HG03565 (cell line): ENCODE measurements around the gene KIRREL3.

Experiments
- ATAC-seq: cut with Tn5 transposase; IDR thresholded peaks from one replicate; pipeline ENCODE4 v1.9.1; 2021; ENCODE audit warnings: mild to moderate bottlenecking, moderate library complexity; ENCODE audit not compliant: unreplicated experiment

Gene KIRREL3

GRCh38 chr11:126611438-126611837, 389.1 kb downstream of the KIRREL3 start:
- no peak for ATAC-seq

GRCh38 chr11:126608658-126609057, 391.9 kb downstream of the KIRREL3 start:
- ATAC-seq, result no peak

- ATAC-seq, result no peak
Observed at GRCh38 chr11:126607776-126608541, 392.6 kb downstream of the KIRREL3 start.

- no peak for ATAC-seq
Observed at GRCh38 chr11:126607374-126607773, 393.2 kb downstream of the KIRREL3 start.

GRCh38 chr11:126606484-126606883, 394.1 kb downstream of the KIRREL3 start:
- ATAC-seq, result no peak

GRCh38 chr11:126604461-126604860, 396.1 kb downstream of the KIRREL3 start:
- no peak for ATAC-seq

- no peak for ATAC-seq
Observed at GRCh38 chr11:126603486-126603885, 397.1 kb downstream of the KIRREL3 start.

- ATAC-seq, result no peak
Observed at GRCh38 chr11:126602993-126603392, 397.6 kb downstream of the KIRREL3 start.

GRCh38 chr11:126602349-126602940, 398.1 kb downstream of the KIRREL3 start:
- no peak for ATAC-seq

- ATAC-seq, result no peak
Observed at GRCh38 chr11:126601550-126602215, 398.9 kb downstream of the KIRREL3 start.

GRCh38 chr11:126601136-126601535, 399.4 kb downstream of the KIRREL3 start:
- no peak for ATAC-seq

GRCh38 chr11:126599217-126599897, 401.2 kb downstream of the KIRREL3 start:
- no peak for ATAC-seq

GRCh38 chr11:126598344-126599216, 402.0 kb downstream of the KIRREL3 start:
- ATAC-seq, result no peak

- no peak for ATAC-seq
Observed at GRCh38 chr11:126597041-126597440, 403.5 kb downstream of the KIRREL3 start.

- ATAC-seq, result no peak
Observed at GRCh38 chr11:126596474-126596873, 404.1 kb downstream of the KIRREL3 start.

- ATAC-seq, result no peak
Observed at GRCh38 chr11:126595560-126595959, 405.0 kb downstream of the KIRREL3 start.

- no peak for ATAC-seq
Observed at GRCh38 chr11:126594921-126595367, 405.6 kb downstream of the KIRREL3 start.

- no peak for ATAC-seq
Observed at GRCh38 chr11:126592496-126593410, 407.8 kb downstream of the KIRREL3 start.

- no peak for ATAC-seq
Observed at GRCh38 chr11:126591966-126592489, 408.5 kb downstream of the KIRREL3 start.
